H1 (cell line): ENCODE data around the gene DEPDC4. TPM values are rescaled to one million over a fixed set of nuclear protein-coding genes. Genes with fewer than 3 reads are reported as not detected.

Experiments used
- CTCF ChIA-PET: fragments of 300-600 bp; sonication (Branson Sonifier 250); formaldehyde crosslinking; loops from one replicate; lab custom pipeline; 2021; ENCODE audit not compliant: partially characterized antibody; lab: Charles Lee
- POLR2A ChIA-PET: fragments of 300-600 bp; sonication (Branson Sonifier 250); formaldehyde crosslinking; loops from one replicate; lab custom pipeline; 2021; ENCODE audit warnings: inconsistent platforms; ENCODE audit not compliant: partially characterized antibody; lab: Charles Lee
- DNase-seq, 2 experiments: peaks; one replicate each; pipeline versions ENCODE4 v3.0.0 to v3.0.0-alpha.2; 2010 to 2022; ENCODE audit warnings: low spot score in 2 of 2, low read depth in 1 of 2, mixed read lengths in 1 of 2
- FAIRE-seq: peaks from 2 replicates; lab custom pipeline; 2011; peaks lifted over from hg19 to GRCh38; lab: Jason Lieb, UNC
- H2AFZ ChIP-seq: 2 replicates; pipeline ENCODE4 v1.8.1; 2012; ENCODE audit warnings: low read length, inconsistent platforms
- H2AK5ac ChIP-seq: 2 replicates; pipeline ENCODE4 v1.6.1; 2013; ENCODE audit warnings: low read depth, low read length
- H2BK120ac ChIP-seq: replicated peaks from 2 replicates; pipeline ENCODE3; 2013; ENCODE audit warnings: low read depth, low read length, inconsistent platforms
- H2BK12ac ChIP-seq: 2 replicates; pipeline ENCODE4 v1.6.1; 2013; ENCODE audit warnings: low read depth, low read length
- H2BK15ac ChIP-seq: 2 replicates; pipeline ENCODE4 v1.6.1; 2013; ENCODE audit warnings: low read length
- H2BK20ac ChIP-seq: 2 replicates; pipeline ENCODE4 v1.6.1; 2013; ENCODE audit warnings: low read length
- H2BK5ac ChIP-seq: 2 replicates; pipeline ENCODE4 v1.6.1; 2013; ENCODE audit warnings: low read depth, low read length
- H3K14ac ChIP-seq: 2 replicates; pipeline ENCODE4 v1.6.1; 2013; ENCODE audit warnings: inconsistent platforms; ENCODE audit not compliant: insufficient read length
- H3K18ac ChIP-seq: 2 replicates; pipeline ENCODE4 v1.6.1; 2013; ENCODE audit warnings: low read length; ENCODE audit errors: extremely low read depth
- H3K23ac ChIP-seq: 2 replicates; pipeline ENCODE4 v1.6.1; 2013; ENCODE audit warnings: inconsistent platforms; ENCODE audit not compliant: insufficient read length
- H3K23me2 ChIP-seq: 2 replicates; pipeline ENCODE4 v1.6.1; 2013; ENCODE audit warnings: low read depth, low read length
- H3K27ac ChIP-seq: 2 replicates; pipeline ENCODE4 v1.6.1; 2011; ENCODE audit warnings: low read depth, low read length, inconsistent platforms
- H3K27me3 ChIP-seq, 4 experiments: replicated peaks in 1 of 4; 1 replicate in 1 of 4; 2 replicates in 3 of 4; pipeline versions ENCODE4 v1.6.1 to v1.8.1; 2011 to 2013; ENCODE audit warnings: low read length in 3 of 4, mild to moderate bottlenecking in 3 of 4, inconsistent platforms in 2 of 4, mixed read lengths in 2 of 4, moderate library complexity in 1 of 4; ENCODE audit not compliant: control insufficient read depth in 3 of 4, insufficient read depth in 3 of 4; ENCODE audit errors: extremely low read depth in 1 of 4
- H3K36me3 ChIP-seq, 4 experiments: 2 replicates each; pipeline versions ENCODE4 v1.6.1 to v1.8.1; 2011 to 2013; ENCODE audit warnings: mild to moderate bottlenecking in 4 of 4, low read length in 3 of 4, moderate library complexity in 2 of 4, control low read depth in 1 of 4, inconsistent platforms in 1 of 4; ENCODE audit not compliant: insufficient read depth in 4 of 4, control insufficient read depth in 2 of 4
- H3K4ac ChIP-seq: replicated peaks from 2 replicates; pipeline ENCODE3; 2013; ENCODE audit warnings: low read length, low read depth, mixed read lengths, inconsistent platforms; ENCODE audit not compliant: insufficient read length
- H3K4me1 ChIP-seq, 4 experiments: replicated peaks in 1 of 4; 1 replicate in 1 of 4; 2 replicates in 3 of 4; pipeline versions ENCODE4 v1.6.1 to v1.8.1; 2011 to 2013; ENCODE audit warnings: low read length in 3 of 4, inconsistent platforms in 2 of 4, mixed read lengths in 1 of 4; ENCODE audit not compliant: insufficient read depth in 4 of 4, control insufficient read depth in 3 of 4
- H3K4me2 ChIP-seq, 2 experiments: 2 replicates each; pipeline versions ENCODE4 v1.6.1 to v1.8.1; 2011 to 2013; ENCODE audit warnings: low read depth in 2 of 2, low read length in 2 of 2, control low read depth in 1 of 2, inconsistent platforms in 1 of 2, mild to moderate bottlenecking in 1 of 2; ENCODE audit not compliant: insufficient read depth in 1 of 2
- H3K4me3 ChIP-seq, 4 experiments: fragments of 200-600, 300-600 bp in 1 of 4; sonication (generic), shearing (Covaris generic), sonication (Bioruptor Twin) in 1 of 4; 2 replicates each; pipeline versions ENCODE4 v1.5.1 to v1.8.1; 2011 to 2016; ENCODE audit warnings: low read length in 4 of 4, low read depth in 3 of 4, control low read depth in 2 of 4, inconsistent platforms in 2 of 4, mild to moderate bottlenecking in 2 of 4, mixed read lengths in 1 of 4, moderate library complexity in 1 of 4; ENCODE audit not compliant: insufficient read depth in 2 of 4; ENCODE audit errors: extremely low read depth in 1 of 4
- H3K56ac ChIP-seq: replicated peaks from 2 replicates; pipeline ENCODE3; 2013; ENCODE audit warnings: low read depth, mild to moderate bottlenecking, mixed read lengths, low read length, inconsistent platforms; ENCODE audit not compliant: insufficient read length
- H3K79me1 ChIP-seq: 2 replicates; pipeline ENCODE4 v1.6.1; 2013; ENCODE audit warnings: low read depth, low read length, control low read depth
- H3K79me2 ChIP-seq, 2 experiments: 2 replicates each; pipeline versions ENCODE4 v1.6.1 to v1.8.1; 2012 to 2013; ENCODE audit warnings: low read length in 2 of 2, mild to moderate bottlenecking in 2 of 2, inconsistent platforms in 1 of 2; ENCODE audit not compliant: insufficient read depth in 2 of 2, control insufficient read depth in 1 of 2
- H3K9ac ChIP-seq, 4 experiments: replicated peaks in 1 of 4; 1 replicate in 1 of 4; 2 replicates in 3 of 4; pipeline versions ENCODE4 v1.6.1 to v1.8.1; 2011 to 2013; ENCODE audit warnings: low read depth in 3 of 4, low read length in 3 of 4, control low read depth in 2 of 4, mild to moderate bottlenecking in 2 of 4, moderate library complexity in 2 of 4, inconsistent platforms in 1 of 4; ENCODE audit errors: extremely low read depth in 1 of 4
- H3K9me3 ChIP-seq, 2 experiments: 2 replicates each; pipeline versions ENCODE4 v1.6.1 to v1.8.1; 2012 to 2013; ENCODE audit warnings: mild to moderate bottlenecking in 2 of 2, moderate library complexity in 2 of 2, control low read depth in 1 of 2, inconsistent platforms in 1 of 2, low read depth in 1 of 2, low read length in 1 of 2, mixed read lengths in 1 of 2; ENCODE audit not compliant: insufficient read depth in 2 of 2
- H4K20me1 ChIP-seq, 2 experiments: replicated peaks in 1 of 2; 2 replicates each; pipeline versions ENCODE3 to v1.8.1; 2011 to 2013; ENCODE audit warnings: inconsistent platforms in 2 of 2, low read length in 2 of 2, mild to moderate bottlenecking in 1 of 2; ENCODE audit not compliant: insufficient read depth in 2 of 2, control insufficient read depth in 1 of 2
- H4K5ac ChIP-seq: 2 replicates; pipeline ENCODE4 v1.6.1; 2013; ENCODE audit warnings: low read length, low read depth, mixed read lengths, inconsistent platforms; ENCODE audit not compliant: insufficient read length
- H4K8ac ChIP-seq: 2 replicates; pipeline ENCODE4 v1.8.0; 2013; ENCODE audit warnings: mild to moderate bottlenecking, moderate library complexity, low read length, inconsistent platforms; ENCODE audit not compliant: insufficient read depth; ENCODE audit errors: extremely low read depth
- H4K91ac ChIP-seq: replicated peaks from 2 replicates; pipeline ENCODE3; 2013; ENCODE audit warnings: low read length, mixed read lengths, inconsistent platforms; ENCODE audit not compliant: insufficient read length
- ASH2L ChIP-seq: fragments of 200-600, 300-600 bp; sonication (generic); IDR thresholded peaks from one replicate; pipeline ENCODE4 v1.7.1; 2017; ENCODE audit warnings: low read length
- BCL11A ChIP-seq, 2 experiments: IDR thresholded peaks; one replicate each; pipeline ENCODE4 v1.6.1; 2011; ENCODE audit warnings: low read depth in 2 of 2, low read length in 2 of 2, mild to moderate bottlenecking in 2 of 2
- JUND ChIP-seq: IDR thresholded peaks from 2 replicates; pipeline ENCODE4 v1.6.1; 2011; ENCODE audit warnings: mild to moderate bottlenecking, improper control_type of control experiment, low read length
- KDM5A ChIP-seq: fragments of 200-600 bp; IDR thresholded peaks from 2 replicates; pipeline ENCODE4 v1.7.1; 2012; ENCODE audit warnings: mild to moderate bottlenecking, low read length, inconsistent platforms, mixed read lengths
- POU5F1 ChIP-seq: IDR thresholded peaks from 2 replicates; pipeline ENCODE4 v1.6.1; 2011; ENCODE audit warnings: low read depth, mild to moderate bottlenecking, low read length, moderate library complexity
- SIX5 ChIP-seq: IDR thresholded peaks from 2 replicates; pipeline ENCODE4 v1.6.1; 2011; ENCODE audit warnings: mild to moderate bottlenecking, low read depth, low read length
- WGBS, 2 experiments: shearing (Covaris generic) in 1 of 2; methylation state at CpG; one replicate each; pipeline versions ENCODE4 v1.1.6 to v1.1.7; 2013 to 2015; ENCODE audit warnings: low lambda C conversion rate in 2 of 2, mixed read lengths in 2 of 2, inconsistent platforms in 1 of 2, low coverage in 1 of 2, missing lambda C conversion rate in 1 of 2; ENCODE audit not compliant: insufficient replicate concordance in 2 of 2, insufficient coverage in 1 of 2, insufficient read length in 1 of 2; ENCODE audit errors: extremely low coverage in 1 of 2, missing lambda C conversion rate in 1 of 2; 5-methylcytosine and 5-hydroxymethylcytosine counted together
- polyA plus RNA-seq, 7 experiments: library from polyadenylated mRNA; depleted of rRNA in 3 of 7; stranded (reverse) in 5 of 7; unstranded in 2 of 7; fragments of >200 nt in 5 of 7; fragments of 200-250 nt in 2 of 7; gene quantifications; 1 replicate in 5 of 7; 2 replicates in 1 of 7; 4 replicates in 1 of 7; pipeline versions ENCODE4 v1.2.1 to v1.2.3, GENCODE V29; 2011 to 2013; ENCODE audit warnings: missing spikeins in 2 of 7, mixed read lengths in 2 of 7
- total RNA-seq: library from RNA; stranded (reverse); fragmentation: NEBNext Ultra II Directional; extraction: Animal tissue kit (Norgen Biotek cat#: 25700); gene quantifications from 2 replicates; pipeline ENCODE4 v1.2.1, GENCODE V29; 2021

DEPDC4 gene
- total and polyA plus RNA-seq, 2 of the 8 experiments (the other 6 are each of a cell fraction or from before 2014, with no cell fraction given) = 0.80 to 3.8 TPM

DNA sequence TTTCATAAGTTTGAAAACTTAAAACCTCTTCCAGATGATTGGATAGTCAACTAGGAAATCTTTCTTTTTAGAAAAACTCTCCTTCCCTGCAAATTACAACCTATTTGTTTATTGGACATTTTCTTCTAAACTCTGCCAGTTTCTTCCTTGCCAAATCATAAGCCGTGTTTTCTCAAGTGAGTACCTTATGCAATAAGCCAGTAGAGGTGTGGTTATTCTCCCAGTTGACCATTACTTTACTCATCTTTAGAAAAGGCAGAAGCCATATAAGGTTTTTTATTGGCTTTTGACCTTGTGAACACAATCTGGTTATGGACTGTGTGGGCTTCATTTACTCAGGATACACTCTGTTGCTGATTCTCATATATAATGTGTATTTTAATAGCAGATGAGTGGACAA, 51.7 kb downstream of the DEPDC4 start:
- H3K4me1 ChIP-seq = no peaks in the 10 kb centered on the region
- H3K18ac ChIP-seq = no peak overlapping the region
- H3K27ac ChIP-seq = no peak overlapping the region
- H2AFZ ChIP-seq = no peak overlapping the region
- H3K4me2 ChIP-seq = no peak overlapping the region
- H3K79me2 ChIP-seq = no peaks in the 10 kb centered on the region
- H2BK20ac ChIP-seq = no peak overlapping the region
- H3K4me3 ChIP-seq = no peak overlapping the region
- H4K8ac ChIP-seq = no peak overlapping the region
- H4K5ac ChIP-seq = no peak overlapping the region
- POLR2A ChIA-PET = no interaction called here
- H3K4ac ChIP-seq = no peak overlapping the region
- no peak overlapping the region for H2BK5ac ChIP-seq
- 82% methylated on average over 1 of the region's 1 CpG; no CpG with 5 or more reads in 1 of the 2 experiments for WGBS, 2 experiments
- peaks cover 0 to 70% (median 20%) of the 10 kb centered on the region in 4 experiments; a peak in 5 of 8 replicates for H3K36me3 ChIP-seq
- H3K27me3 ChIP-seq = no peaks in the 10 kb centered on the region
- H3K23me2 ChIP-seq = no peaks in the 10 kb centered on the region
- CTCF ChIA-PET = interaction anchor here (0.8 to 1.3 kb wide), 2 partner anchors 15 to 136 kb away, joined by 3 read pairs; no protein-coding TSS in a partner anchor
- no peak overlapping the region for H2BK15ac ChIP-seq
- no peak overlapping the region for H4K91ac ChIP-seq
- no peak overlapping the region for H3K9ac ChIP-seq
- FAIRE-seq (no peak), DNase-seq (no peak)
- H3K79me1 ChIP-seq = no peaks in the 10 kb centered on the region
- H2BK12ac ChIP-seq = no peak overlapping the region
- H3K9me3 ChIP-seq = no peaks in the 10 kb centered on the region
- no peak overlapping the region for H3K14ac ChIP-seq
- no peak overlapping the region for H3K56ac ChIP-seq
- TF ChIP-seq SIX5 (no peak), BCL11A (IDR thresholded peaks at IDR 0.05; ENCODE audit: low read depth in 2 of 2, low read length in 2 of 2) (no peak), ASH2L (no peak), JUND (no peak), POU5F1 (no peak), KDM5A (no peak)
- no peak overlapping the region for H2AK5ac ChIP-seq
- H3K23ac ChIP-seq = no peak overlapping the region
- peaks cover 0 to 2% of the 10 kb centered on the region in 2 experiments for H4K20me1 ChIP-seq
- no peak overlapping the region for H2BK120ac ChIP-seq
